PC-9 (cell line): ENCODE measurements around the gene TTC13.

Experiments
- CTCF ChIP-seq: fragments of 200-600 bp; sonication (generic); conservative IDR thresholded peaks from 2 replicates; pipeline ENCODE4 v1.6.1; 2017; ENCODE audit warnings: mixed run types, antibody characterized with exemption, mild to moderate bottlenecking, moderate library complexity
- EZH2 ChIP-seq: fragments of 200-600 bp; sonication (generic); IDR thresholded peaks from 2 replicates; pipeline ENCODE4 v1.8.0; 2017; ENCODE audit warnings: antibody characterized with exemption, low read depth

- TF ChIP-seq CTCF, result no peak
- TF ChIP-seq EZH2, result no peak
Observed at GRCh38 chr1:230938924-230939368, 39.7 kb downstream of the TTC13 start.
